KOPT-K1 (cell line): Measurements from ENCODE around the gene GPR15.
"Not testable (repeated sequence)": the region's sequence is repeated elsewhere in the genome, so short reads cannot be mapped to it uniquely, and the experiment has no call there.

ENCODE experiments used
- H3K27ac ChIP-seq: fragments of 200-600 bp; sonication (generic); 2 replicates; pipeline ENCODE4 v1.5.1; 2016; ENCODE audit warnings: antibody characterized with exemption, mild to moderate bottlenecking, low read depth, low read length; ENCODE audit not compliant: poor library complexity, severe bottlenecking
- H3K36me3 ChIP-seq: fragments of 200-600 bp; sonication (generic); 2 replicates; pipeline ENCODE4 v1.5.1; 2017; ENCODE audit warnings: antibody characterized with exemption, mild to moderate bottlenecking, low read length, moderate library complexity; ENCODE audit not compliant: insufficient read depth
- H3K9me3 ChIP-seq: fragments of 200-600 bp; sonication (generic); 2 replicates; pipeline ENCODE4 v1.5.1; 2017; ENCODE audit warnings: antibody characterized with exemption, low read length, mild to moderate bottlenecking; ENCODE audit not compliant: insufficient read depth, poor library complexity, severe bottlenecking

GPR15 gene

DNA sequence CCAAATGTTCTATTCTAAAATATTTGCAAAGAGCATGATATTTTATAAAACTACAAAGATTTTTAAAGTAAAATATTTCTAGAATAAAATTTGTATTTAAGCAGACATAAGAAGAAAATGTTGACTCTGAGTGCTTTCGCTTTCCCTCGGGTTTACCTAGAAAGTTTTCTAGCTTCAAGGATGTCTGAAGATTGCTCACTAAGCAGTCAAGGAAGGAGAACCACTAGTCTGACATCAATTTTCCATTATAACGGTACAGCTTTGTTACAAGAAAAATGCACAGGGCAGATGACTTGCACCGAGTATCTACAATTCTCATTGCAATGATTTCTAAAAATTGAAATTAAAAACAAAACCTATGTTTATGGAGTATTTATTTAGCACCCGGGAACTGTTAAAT, 14.2 kb downstream of the GPR15 start:
- no peaks in the 10 kb centered on the region for H3K36me3 ChIP-seq
- H3K9me3 ChIP-seq: no peaks in the 10 kb centered on the region
- no peak overlapping the region for H3K27ac ChIP-seq

DNA sequence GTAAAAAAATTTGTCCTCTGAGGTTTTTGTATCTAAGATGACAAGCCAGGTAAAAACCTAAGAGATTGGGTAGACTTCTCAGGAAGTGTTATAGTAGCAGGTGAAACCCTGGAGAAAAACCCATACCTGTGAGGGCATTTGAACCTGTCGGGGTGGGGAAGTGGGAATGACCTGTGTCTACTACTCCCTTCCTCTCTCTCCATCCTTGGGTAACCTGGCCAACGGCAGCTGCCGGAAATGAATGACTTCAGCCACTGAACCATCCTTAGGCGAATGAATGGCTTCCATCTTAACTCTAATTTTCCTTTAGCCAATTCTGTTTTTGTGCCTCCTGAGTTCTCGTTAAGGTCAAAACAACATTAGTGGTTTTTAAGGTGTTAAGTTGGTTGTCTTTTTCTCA, 16.8 kb downstream of the GPR15 start:
- Histone ChIP-seq H3K36me3 (no peaks in the 10 kb centered on the region), H3K27ac (no peak overlapping the region), H3K9me3 (no peaks in the 10 kb centered on the region)

DNA sequence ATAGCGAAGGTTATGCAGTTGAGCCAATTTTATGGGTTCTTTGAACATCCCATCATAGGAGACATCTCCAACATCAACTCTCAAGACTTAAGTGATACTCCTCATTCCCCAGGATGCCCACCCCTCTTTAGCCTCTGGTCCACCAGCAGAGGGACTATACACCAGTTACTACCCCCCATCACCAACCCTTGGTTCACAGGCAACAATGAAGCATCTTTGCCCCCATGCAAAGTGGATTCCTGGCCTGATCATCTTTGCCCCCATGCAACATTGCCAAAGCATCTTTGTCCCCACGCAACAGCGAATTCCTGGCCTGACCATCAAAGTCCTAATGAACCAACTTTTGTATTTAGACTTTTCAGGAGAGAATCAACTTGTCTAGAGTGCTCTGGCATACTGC, 19.1 kb downstream of the GPR15 start:
- Histone ChIP-seq H3K27ac (no peak overlapping the region), H3K36me3 (no peaks in the 10 kb centered on the region), H3K9me3 (no peaks in the 10 kb centered on the region)

DNA sequence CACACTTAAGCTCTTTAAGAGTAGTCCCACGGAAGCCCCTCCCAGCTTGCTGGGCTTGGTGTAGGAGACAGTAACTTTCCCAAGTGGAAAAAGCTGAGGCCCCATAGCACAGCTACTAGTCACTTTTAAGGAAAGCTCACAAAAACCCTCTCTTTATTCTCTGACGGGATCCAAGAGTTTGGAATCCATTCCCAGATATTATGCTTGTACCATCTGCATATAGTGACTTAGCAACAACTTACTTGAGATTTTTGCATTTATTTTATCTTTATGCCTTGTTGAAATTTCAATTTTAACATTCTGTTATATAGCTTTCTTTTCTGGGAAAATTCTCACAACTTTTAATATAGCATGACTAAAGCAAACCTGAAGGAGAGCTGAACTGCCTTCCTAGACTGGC, 19.5 kb downstream of the GPR15 start:
- Histone ChIP-seq H3K36me3 (no peaks in the 10 kb centered on the region), H3K27ac (no peak overlapping the region), H3K9me3 (no peaks in the 10 kb centered on the region)

DNA sequence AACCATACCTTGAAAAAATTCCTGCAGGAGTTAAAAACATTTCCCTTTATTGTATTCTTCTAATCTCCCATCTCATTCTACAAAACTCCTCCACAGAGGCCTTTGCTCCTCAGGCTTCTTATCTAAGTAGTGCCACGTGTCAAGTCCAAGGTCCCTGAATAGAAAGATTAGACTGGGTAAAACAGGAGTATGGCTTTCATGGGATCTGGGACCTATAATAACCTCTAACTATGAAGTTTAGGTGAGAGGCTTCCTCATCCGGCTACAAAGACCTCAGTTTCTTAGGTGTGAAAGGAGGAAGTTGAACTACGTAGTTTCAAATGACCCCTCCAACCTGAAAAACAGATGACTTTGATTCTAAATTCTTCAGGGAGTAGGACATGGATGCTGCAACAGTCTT, 20.0 kb downstream of the GPR15 start:
- no peak overlapping the region for H3K27ac ChIP-seq
- H3K9me3 ChIP-seq: no peaks in the 10 kb centered on the region
- H3K36me3 ChIP-seq: no peaks in the 10 kb centered on the region

DNA sequence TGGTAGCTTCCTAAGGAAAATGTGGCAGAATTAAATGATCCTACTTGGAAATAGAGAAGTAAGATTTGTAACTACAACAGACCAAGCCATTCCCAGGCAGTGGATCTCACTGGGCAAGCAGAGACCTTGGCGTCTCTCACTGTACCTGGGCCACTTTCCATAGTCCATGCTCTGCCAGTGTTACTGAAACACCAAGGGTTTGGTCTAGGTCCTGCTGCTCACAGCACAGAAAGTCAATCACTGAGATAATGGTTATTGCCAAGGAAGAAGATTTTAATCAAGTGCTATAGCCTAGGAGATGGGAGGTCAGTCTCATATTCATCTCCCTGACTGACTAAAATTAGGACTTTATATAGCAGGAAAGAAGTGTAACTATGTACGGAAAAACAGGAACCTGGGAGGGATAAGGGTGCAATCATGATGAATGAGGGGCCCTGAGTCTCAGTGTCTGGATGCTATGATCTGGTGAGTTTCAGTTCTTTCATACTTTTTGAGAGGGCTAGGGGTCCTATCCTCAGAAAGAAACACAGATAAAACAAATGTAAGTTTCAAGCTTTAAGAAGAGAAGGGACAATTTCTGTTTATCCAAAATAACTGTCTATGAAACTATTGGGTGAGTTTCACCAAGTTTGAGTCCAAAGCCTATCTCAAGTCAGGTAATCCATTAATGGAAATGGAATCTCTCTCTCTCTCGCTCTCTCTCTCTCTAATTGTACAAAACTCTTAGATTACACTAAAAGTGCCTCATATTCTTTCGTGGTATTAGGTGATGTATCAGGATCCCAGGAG, 20.6 kb downstream of the GPR15 start:
- Histone ChIP-seq H3K27ac (no peak overlapping the region), H3K9me3 (no peaks in the 10 kb centered on the region), H3K36me3 (no peaks in the 10 kb centered on the region)

DNA sequence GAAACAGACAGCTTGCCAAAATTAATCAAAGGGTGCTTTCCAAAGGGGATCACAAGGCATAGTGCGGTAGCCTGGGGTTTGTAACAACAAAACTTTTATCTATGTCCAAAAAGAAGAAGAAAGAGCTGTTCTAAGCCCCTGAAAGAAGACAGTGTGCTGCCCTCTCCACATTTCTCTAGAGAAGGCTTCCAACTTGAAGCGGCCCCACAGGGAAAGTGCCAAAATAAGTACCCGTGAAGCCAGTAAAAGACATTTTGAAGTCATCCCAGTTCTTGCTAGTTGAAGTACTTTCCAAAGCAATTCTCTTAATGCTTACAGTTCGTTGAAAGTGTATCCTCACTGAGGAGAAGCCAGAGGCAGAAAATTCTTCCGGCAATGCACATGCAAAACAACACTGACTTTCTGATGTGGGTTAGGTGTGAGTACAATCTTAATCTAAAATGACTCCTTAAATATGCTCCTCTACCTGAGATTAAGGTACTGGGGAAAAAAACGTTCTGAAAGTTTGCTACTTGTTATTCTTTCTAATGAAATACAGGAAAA, 21.3 kb downstream of the GPR15 start:
- Histone ChIP-seq H3K36me3 (no peaks in the 10 kb centered on the region), H3K27ac (no peak overlapping the region), H3K9me3 (no peaks in the 10 kb centered on the region)

DNA sequence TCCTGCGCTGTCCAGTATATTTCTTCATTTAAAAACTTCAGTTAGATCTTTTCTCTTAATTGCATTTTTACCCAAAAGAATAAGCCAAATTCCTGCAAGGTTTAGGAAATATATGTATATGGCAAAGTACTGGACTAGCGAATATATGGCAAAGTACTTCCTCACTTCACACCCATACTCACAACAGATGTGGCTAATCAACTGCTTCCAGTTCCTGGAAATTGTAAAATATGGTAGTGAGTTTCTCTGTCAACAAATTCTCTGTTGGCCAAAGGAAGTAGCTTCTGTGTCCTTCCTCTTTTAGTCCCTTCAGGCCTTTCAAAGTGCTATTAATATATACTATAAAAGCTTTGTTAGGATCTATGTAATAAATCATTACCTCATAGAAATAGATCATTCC, 22.0 kb downstream of the GPR15 start:
- Histone ChIP-seq H3K36me3 (no peaks in the 10 kb centered on the region), H3K27ac (no peak overlapping the region), H3K9me3 (no peaks in the 10 kb centered on the region)

DNA sequence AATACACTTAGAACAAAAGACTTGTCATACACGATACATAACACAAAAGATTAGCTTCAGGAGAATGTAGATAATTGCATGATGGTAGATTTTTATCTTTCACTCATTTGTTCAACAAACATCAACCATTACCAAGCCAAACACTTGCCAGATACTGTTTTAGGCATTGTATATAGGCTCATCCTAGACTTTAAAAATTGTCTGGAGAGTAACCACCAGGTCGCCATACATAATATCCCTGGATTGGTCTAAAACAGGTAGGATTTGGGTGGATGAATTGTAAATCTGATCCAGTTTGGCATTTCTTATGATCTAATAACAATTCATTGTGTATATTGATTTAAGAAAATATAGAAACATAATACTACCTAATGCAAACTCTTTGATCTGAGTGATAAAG, 22.8 kb downstream of the GPR15 start:
- no peaks in the 10 kb centered on the region for H3K9me3 ChIP-seq
- H3K36me3 ChIP-seq: no peaks in the 10 kb centered on the region
- no peak overlapping the region for H3K27ac ChIP-seq

DNA sequence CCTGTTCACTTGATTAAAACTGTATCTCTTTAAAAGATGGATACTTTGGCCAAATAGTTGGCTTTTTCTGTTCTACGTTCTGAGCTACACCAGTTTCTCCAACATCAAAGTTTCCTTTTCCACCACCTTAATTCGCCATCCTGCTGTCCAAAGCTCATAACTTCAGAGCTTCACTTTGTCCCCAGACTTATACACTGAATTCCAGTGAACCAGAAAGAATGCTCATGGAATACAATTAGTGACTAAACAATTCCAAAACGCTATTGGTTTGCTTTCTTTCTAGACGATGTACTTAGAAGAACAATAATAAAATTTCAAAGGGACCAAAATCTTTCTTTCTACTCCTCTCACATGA, 23.2 kb downstream of the GPR15 start:
- H3K36me3 ChIP-seq: no peaks in the 10 kb centered on the region

DNA sequence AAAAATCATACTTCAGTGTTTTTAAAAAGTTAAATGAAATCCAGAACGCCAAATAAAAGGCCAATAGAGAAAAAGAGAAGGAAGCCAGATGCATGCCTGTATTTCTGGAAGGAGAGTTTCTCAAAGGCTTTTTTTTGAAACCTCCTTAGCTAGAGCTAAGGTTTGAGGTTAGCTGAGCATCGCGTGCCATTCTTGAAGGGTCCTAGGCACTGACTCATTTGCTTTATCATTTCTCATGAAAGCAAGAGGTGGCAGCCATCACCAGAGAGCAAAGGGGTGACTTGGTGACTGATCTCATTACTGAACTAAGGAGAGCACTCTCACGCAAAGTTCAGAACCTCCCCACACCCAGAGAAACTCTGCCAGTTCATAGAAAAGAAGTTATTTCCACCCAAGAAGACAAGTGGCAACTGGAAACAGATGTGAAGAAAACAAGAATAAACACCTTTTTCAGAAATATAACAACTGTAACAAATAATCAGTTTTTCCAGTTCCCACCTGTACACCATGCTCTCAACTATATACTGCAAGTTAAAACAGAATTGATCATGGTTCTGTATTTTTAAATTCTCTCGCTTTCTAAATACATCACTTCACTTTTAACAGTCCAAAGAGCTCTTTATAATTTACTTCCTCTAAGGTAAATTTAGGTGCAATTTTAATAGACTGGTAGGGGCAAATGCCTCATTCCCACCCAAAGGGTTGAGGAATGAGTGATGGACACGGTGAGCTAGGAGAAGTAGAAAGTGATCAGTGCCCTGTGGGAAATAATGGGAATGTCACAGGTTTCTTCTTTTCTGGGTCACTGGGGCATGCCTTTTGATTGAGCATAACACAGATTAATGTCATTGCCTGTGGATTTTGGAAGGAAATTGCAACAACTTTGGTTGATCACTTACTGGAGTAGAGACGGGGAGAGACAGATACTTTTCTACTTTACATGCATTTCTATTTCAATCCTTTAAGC, 24.7 kb downstream of the GPR15 start:
- H3K9me3 ChIP-seq: no peaks in the 10 kb centered on the region
- H3K36me3 ChIP-seq: no peaks in the 10 kb centered on the region
- no peak overlapping the region for H3K27ac ChIP-seq

More for the DNA sequence above, 23.2 kb downstream of the GPR15 start:
- Histone ChIP-seq H3K9me3 (no peaks in the 10 kb centered on the region), H3K27ac (no peak overlapping the region)

DNA sequence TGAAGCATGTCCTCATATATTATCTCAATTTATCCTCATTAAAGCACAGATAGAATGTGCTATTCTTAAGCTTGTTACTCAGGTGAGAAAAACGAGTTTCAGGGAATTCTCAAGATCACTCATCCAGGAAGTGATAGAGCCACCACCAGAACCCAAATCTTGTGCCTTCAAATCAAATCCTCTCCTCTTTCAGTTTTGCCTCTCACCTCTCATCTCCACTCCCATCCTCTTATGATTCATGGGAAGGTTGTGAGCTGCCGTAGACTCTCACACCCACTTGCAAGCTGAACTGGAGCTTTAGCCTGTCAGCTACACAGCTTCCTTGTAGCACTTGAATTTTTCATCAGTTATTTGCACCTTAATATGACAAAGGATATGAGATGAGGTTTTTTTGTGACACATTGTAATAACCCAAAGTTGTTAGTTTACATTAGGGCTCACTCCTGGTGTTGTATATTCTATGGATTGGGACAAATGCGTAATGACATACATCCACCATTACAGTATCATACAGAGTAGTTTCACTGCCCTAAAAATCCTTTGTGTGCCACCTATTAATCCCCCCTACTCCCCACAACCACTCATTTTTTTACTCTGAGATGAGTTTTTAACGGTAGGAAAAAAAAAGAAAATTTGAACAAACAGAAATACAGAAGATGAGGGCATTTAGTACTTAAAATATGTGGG, 25.7 kb downstream of the GPR15 start:
- H3K9me3 ChIP-seq: no peaks in the 10 kb centered on the region
- H3K27ac ChIP-seq: no peak overlapping the region
- no peaks in the 10 kb centered on the region for H3K36me3 ChIP-seq

DNA sequence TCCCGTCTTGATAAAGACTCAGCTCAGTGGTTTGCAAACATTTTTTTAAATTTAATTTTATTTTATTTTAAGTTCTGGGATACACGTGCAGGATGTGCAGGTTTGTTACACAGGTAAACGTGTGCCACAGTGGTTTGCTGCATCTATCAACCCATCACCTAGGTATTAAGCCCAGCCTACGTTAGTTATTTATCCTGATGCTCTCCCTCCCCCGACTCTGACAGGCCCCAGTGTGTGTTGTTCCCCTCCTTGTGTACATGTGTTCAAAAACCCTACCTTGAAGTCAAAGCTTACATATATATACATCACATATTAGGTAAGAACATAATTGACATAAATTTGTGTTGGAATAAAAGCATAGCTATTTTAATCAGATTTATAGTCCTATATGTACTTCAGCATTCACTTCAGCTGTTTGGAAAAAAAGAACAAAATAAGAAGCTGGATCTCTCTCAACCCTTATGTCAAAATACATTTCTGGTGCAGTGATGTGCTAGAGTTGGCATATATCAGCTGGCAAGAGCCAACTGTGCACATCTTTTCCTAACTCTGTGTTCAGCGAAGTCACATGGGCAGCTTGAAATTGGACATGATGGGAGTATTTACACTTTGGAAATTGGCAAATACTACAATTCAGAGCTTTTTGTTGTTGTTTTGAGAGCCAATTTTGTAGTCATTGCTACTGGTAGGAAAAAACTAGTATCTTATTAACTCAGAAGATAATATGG, 26.5 kb downstream of the GPR15 start:
- no peaks in the 10 kb centered on the region for H3K9me3 ChIP-seq
- H3K36me3 ChIP-seq: no peaks in the 10 kb centered on the region
- no peak overlapping the region for H3K27ac ChIP-seq

DNA sequence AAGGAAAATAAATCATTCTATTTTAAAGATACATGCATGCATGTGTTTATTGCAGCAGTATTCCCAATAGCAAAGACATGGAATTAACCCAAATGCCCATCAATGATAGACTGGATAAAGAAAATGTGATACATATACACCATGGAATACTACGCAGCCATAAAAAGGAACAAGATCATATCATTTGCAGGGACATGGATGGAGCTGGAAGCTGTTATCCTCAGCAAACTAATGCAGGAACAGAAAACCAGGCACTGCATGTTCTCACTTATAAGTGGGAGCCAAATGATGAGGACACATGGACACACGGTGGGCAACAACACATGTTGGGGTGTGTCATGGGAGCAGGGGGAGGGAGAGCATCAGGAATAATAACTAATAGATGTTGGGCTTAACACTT, 28.0 kb downstream of the GPR15 start:
- not testable (repeated sequence) for H3K9me3 ChIP-seq, H3K36me3 ChIP-seq, H3K27ac ChIP-seq
